NCI-H524 treated with DMSO at 0.1 percent for 48 hours (cell line): ENCODE data around the gene TTC5.
"Not testable (repeated sequence)": the region's sequence is repeated elsewhere in the genome, so short reads cannot be mapped to it uniquely, and the experiment has no call there.

Experiments used
- DNase-seq: peaks from one replicate; lab custom pipeline; 2025; lab: John Stamatoyannopoulos, UW

The TTC5 gene, protein sequence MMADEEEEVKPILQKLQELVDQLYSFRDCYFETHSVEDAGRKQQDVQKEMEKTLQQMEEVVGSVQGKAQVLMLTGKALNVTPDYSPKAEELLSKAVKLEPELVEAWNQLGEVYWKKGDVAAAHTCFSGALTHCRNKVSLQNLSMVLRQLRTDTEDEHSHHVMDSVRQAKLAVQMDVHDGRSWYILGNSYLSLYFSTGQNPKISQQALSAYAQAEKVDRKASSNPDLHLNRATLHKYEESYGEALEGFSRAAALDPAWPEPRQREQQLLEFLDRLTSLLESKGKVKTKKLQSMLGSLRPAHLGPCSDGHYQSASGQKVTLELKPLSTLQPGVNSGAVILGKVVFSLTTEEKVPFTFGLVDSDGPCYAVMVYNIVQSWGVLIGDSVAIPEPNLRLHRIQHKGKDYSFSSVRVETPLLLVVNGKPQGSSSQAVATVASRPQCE

DNA sequence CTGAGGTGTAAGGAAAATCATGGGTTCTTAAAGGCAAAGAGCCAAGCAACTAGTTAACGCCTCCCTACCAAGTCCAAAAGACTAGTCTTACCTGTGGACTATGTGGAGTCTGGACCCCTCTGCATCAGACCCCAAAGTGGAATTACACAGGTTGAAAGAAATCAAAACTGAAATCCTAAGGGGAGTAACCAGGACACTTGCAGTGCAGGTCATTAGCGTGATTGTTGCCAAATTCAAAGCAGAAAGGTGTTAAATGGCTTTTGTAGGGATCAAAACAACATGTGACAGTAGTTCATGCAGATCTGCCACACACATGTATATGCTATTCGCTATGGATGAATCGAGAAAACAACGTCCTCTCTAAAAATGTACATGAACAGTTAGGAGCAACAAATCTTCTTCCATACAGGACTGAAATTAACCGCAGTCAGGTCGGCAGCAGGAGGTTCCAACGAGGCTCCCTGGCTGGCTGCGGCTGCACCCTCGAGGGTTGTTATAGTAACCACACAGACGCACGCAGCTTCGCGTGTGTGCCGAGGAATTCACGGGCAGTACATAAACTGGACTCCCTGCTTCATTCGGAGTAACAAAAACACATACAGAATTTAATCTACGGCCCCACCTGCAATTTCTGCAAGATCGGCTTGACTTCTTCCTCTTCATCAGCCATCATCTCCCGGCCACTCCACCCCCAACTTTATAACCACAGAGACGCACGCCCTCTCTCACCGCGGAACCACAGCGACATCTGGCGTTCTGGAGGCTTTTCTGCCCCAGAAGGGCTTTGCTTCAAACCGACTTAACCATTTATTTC is at the start of gene TTC5:
Gene TTC5 (minus strand): TSS at position 687 of the 814 bp plus-strand sequence. CDS start 14 bp downstream, at position 673.
- peak; percentile 74 for DNase-seq

DNA sequence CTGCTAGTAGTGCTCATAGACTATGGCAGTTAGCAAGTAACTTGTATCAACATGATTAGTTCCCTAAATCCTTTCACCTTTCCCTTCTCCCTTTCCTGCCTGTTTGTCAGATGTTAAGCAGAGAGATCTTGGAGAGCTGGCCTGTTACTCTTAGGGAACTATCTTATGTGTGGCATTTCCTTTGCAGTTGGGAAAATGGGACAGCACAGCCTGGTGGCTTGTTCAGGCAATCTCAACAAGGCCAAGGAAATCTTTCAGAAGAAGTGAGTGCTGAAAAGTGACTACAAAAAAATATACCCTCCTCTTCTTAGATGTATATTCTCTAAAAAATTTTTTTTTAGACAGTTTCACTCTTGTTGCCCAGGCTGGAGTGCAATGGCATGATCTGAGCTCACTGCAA is 45.1 kb upstream of the TTC5 start:
- no peak for DNase-seq

DNA sequence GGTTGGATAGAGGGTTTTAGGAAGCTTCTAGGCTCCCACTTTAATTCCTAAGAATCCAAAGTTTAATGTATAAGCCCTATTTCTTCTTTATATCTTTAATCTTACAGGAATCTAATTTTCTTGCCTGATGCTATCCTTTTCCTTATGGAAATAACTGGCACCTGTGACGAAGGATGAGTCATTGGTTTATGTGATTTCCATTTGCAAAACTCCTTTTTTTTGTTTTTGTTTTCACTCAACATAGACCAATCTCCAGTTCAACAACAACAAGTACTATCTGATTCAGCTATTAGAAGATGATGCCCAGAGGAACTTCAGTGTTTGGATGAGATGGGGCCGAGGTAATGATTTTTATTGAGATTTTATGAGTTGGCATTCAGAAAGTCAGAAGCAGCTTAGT is 44.5 kb upstream of the TTC5 start:
- no peak for DNase-seq

DNA sequence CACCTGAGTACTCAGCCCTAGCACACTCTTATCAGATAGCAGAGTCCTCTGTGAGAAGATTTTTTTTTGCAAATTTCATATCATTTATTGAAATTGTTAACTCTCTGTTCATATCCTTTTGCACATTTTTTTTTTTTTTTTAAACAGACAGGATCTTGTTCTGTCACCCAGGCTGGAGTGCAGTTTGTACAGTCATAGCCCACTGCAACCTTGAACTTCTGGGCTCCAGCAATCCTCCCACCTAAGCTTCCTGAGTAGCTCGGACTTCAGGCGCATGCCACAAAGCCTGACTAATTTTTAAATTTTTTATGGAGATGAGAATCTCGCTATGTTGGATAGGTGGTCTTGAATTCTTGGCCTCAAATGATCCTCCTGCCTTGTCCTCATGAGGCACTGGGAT is 42.0 kb upstream of the TTC5 start:
- no peak for DNase-seq

DNA sequence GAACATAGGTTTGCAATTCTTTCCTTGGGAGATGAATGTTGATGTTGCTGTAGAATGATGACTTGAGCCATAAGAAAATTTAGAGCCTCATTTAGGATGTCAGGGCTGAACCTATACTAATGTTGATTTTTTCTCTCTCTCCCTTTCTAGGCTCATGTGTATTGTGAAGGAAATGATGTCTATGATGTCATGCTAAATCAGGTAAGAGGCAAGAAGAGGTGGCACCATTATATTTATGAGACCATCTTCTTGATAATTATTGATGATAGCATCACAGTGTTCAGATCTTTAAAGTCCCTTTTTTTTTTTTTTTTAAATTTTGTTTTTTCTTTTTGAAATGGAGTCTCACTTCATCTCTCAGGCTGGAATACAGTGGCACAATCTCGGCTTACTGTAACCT is 41.0 kb upstream of the TTC5 start:
- DNase-seq, result no peak

DNA sequence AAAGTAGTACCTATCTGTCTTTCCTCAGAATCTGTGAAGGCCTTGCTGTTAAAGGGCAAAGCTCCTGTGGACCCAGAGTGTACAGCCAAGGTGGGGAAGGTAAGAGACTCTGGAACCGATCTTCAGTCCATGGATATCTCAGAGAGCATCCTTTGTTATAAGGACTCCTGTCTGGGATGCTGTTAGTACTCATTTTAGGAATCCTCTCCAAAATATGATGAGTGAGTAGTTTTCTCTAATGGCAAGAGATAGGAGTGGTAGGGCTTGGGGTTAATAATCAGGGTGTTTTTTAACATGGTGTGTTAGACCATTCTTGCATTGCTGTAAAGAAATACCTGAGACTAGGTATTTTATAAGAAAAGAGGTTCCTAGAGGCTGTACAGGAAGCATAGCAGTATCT is 39.6 kb upstream of the TTC5 start:
- no peak for DNase-seq

DNA sequence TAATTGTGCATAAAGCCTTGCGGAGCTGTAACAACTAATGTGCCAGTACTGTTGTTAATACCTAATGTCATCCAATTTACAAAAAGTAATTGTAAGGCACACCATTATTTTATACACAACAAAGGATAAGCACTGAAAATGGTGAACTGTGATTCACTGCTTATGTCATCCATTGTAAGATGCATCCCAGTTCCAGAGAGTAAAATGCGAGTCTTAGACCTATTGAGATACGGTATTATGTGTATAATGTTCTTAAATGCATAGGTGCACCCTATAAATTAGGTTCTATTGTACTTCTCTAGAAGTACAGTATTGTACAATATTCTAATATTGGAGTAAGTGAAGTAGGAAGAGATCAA is 38.1 kb upstream of the TTC5 start:
- peak; percentile 15 for DNase-seq

DNA sequence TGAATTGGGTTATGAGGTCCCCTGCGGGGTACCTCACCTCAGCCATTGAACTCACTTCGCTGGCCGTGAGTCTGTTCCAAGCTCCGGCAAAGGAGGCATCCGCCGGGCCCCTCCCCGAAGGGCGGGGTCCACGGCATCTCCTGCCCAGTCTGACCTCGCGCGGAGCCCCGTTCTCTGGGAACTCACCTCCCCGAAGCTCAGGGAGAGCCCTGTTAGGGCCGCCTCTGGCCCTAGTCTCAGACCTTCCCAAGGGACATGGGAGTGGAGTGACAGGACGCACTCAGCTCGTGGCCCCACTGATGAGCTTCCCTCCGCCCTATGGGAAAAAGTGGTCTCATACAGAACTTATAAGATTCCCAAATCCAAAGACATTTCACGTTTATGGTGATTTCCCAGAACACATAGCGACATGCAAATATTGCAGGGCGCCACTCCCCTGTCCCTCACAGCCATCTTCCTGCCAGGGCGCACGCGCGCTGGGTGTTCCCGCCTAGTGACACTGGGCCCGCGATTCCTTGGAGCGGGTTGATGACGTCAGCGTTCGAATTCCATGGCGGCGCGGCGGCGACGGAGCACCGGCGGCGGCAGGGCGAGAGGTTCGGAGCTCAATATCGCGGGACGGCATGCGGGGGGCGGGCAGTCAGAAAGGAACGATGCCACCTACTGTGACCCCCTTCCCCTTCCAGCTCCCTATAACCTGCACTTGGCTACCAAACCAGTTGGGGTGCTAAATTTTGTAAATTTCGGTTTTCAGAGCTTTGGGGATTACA is 37.5 kb upstream of the TTC5 start, which contains the start of gene PARP2:
Gene PARP2 (plus strand): TSS at position 544 of the 770 bp plus-strand sequence. CDS start 7 bp downstream, at position 551.
- DNase-seq, result peak; percentile 100

DNA sequence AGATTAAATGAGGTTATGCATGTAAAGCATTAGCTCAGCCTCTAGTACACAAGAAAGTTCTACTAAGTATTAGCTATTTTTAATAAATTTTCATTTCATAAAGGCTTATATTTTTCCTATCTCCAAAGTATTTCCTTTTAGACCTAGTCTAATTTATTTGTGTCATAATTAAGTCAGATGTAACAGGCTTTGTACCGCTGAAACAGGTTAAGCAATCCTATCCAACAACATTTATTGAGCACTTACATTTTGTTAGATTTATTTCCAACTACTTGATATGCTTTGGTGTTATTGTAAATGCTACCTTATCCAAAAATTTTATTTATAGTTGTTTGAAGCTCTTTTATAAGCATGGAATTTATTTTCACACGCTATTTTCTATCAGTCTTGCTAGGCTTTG is 35.9 kb upstream of the TTC5 start:
- DNase-seq, result no peak

DNA sequence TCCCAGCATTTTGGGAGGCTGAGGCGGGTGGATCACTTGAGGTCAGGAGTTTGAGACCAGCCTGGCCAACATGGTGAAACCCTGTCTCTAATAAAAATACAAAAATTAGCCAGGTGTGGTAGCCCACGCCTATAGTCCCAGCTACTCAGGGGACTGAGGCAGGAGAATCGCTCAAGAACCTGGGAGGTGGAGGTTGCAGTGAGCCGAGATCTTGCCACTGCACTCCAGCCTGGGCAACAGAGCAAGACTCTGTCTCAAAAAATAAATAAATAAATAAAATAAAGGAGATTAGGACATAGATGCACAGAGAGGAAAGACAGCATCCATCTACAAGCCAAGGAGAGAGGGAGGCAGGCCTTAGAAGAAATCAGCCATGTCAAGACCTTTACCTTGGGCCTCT is 35.3 kb upstream of the TTC5 start:
- DNase-seq, result not testable (repeated sequence)

DNA sequence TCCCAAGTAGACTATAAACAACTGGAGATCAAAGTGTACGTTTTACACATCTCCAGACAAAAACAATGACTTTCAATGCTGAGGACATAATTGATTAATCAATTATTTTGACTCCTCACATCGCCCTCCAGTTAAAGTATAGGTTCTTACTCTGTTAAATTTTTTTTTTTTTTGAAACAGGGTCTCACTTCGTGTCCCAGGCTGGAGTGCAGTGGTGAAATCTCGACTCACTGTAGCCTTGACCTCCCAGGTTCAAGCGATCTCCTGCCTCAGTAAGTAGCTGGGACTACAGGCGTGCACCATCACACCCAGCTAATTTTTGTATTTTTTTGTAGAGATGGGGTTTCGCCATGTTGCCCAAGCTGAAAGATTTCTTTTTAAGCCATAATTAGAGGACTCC is 28.3 kb upstream of the TTC5 start:
- no peak for DNase-seq

DNA sequence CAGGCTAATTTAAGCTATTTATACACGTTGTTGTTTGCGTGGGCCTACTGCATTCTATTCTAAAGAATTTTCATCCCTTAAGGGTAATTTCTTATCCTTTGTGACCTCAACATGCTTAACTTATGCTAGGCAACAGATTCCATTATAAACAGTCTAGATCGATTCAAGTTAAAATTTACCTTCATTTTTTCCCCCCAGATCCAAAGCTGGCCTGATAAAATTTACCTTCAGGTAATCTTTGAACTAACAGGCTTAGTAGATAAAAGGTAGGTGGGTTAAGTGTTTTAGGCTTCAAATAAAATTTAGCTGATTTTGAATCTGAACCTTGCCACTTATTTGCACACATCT is 27.7 kb upstream of the TTC5 start:
- no peak for DNase-seq

DNA sequence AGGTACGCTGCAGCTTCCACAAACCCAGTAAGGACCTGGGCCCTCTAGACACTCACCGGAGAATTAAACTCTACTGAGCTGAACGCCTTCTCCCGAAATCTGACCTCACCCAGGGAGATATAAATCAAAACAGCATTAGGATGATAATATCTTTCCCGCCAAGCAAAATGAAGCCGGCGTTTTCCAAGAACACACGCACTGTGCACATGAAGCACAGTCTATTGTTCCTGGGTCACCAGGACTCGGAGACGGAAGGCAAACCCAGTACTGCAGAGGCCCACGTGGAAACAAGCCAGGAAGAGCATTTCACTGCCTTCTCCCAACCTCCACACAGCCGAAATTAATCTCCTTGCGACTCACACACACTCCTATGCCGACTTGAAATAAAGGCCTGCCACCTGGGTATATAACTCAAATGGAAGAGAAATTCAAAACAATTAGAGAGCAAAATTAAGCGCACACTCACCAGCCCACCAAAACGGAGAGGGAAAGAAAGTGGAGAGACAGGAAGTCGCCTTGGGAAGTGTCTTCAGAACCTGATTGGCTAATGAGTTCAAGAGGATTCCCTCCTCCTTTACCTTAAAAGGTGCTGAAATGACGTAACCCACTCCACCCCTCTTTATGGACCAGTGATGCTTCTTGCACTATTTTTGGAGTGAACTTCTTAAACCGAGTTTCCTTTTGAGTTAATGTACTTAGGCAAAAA is 27.2 kb upstream of the TTC5 start, which contains the start of gene CCNB1IP1:
Gene CCNB1IP1 (minus strand): TSS at position 492 of the 706 bp plus-strand sequence. CDS start 16,756 bp downstream, outside the sequence.
- peak; percentile 95 for DNase-seq

DNA sequence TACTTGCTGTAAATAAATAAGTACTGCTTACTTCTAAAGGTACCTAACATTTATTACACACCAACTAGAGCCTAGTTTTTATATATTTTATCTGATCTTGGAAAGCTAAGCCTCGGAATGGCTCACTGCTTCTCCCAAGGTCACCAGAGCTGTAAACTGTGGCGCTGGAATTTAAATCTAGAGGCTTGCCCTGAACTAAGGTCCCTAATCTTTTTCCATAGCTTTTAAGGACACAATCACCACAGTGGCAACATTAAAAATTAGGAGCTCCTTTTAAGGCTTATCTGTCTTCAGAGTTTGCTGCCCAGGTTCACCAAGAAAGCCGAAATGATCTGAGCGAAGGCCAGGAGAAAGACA is 26.7 kb upstream of the TTC5 start:
- no peak for DNase-seq

DNA sequence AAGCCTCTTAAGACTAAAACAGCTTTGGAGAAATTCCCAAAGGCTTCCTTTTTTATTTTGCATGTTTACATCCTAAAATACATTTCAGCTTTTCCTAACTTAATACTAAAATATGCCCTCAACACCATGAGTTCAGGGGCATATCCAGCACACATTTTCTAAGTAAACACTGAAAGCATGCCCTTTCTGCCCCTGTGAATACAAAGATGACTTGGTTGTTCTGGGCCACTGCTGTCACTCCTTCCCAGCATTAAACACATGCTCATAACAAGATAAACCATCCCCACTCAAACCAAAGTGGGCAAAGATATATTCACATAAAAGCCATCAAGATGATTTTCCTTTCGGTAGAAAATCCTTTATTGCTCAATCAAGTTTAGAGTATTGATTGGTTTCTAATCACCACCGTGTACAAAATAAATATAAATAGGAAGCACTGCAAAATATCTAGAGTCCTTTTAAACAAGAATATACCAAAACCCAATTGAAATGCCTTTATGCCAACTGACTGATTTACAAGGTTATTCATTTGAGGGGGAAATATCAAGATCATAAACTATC is 25.4 kb upstream of the TTC5 start:
- DNase-seq, result no peak

DNA sequence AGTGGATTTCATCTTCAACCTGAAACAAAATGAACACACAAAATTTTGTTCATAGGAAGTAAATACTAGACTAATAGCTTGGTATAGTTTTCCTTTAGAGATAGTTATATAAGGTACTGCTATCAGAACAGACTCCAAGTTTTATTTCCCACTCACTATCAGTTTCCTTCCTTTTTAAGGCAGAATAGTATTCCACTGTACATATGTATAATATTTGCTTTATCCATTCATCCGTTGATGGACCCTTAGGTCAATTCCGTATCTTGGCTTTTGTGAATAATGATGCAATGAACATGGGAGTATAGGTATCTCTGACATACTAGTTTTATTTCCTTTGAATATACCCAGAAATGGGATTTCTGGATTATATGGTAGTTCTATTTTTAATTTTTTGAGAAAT is 23.6 kb upstream of the TTC5 start:
- no peak for DNase-seq

DNA sequence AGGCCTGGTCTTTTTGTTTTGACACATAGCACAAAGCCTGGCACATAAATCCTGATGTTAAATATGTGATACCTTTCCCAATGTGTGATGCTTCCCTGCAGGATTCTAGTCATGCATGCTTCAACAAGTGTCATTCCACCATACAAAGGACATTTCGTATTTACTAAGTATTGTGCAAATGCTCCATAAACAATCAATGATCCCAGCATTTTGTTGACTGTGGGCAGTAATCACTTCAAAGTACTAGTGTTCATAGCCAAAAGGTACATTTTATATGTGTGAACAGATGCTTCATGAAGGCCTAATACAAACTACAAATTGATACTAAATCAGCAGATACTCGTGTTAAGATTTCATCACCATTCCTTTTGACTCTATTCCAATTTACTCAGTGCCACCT is 23.0 kb upstream of the TTC5 start:
- no peak for DNase-seq

DNA sequence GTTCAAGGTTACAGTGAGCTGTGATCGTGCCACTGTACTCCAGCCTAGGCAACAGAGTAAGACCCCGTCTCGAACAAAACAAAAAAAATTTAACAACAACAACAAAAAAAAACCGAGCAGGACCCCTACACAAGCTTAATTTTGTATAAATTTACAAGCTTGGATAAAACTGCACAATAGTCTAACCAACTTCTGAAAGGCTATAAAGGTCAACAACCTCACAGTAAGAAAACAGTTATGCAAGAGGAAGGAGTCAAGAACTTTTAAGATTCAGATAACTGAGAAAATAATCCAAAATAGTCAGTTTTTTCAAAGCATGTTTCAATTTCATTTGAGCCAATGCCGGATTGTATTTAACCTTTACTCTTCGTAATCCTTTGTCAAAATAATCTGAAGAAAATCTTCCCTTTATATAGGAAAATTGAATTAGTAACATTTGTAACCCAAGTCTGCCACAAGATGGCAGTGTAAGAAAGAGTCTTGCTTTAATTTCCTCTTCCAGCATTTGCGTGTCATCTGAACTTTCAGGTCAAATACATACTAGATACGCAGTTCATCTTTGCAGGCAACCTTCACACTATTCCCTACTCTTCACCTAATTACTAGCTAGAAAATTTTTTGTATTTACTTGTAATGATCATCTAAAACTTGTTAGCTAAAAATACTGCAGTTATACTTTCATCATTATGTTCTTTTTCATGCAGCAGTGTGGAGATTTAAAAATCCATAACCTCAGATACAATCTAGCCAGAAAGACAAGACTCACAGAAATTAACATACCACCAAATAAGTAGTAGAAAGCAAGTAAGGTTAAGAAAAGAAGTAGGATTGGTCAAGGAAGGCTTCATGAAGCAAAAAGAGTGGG is 21.5 kb upstream of the TTC5 start:
- peak; percentile 33 for DNase-seq

DNA sequence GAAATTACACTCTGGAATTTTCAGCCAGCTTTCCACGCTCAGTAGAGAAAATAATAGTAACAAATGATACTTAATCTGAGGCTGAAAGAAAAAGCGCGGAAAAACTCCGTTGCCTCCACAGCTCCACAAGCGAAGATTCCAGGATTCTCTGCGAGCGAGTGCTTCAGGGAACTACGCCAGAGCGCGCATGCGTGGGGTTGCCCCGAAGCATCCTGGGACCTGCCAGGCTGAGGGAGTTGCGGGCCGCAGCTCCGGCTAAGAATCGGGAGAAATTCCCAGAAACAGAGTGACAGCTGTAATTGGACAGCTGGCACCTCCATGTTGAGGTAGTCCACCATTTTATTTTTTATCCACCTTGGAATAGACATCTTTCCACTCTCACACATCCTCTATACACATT is 12.0 kb upstream of the TTC5 start:
- DNase-seq, result no peak

DNA sequence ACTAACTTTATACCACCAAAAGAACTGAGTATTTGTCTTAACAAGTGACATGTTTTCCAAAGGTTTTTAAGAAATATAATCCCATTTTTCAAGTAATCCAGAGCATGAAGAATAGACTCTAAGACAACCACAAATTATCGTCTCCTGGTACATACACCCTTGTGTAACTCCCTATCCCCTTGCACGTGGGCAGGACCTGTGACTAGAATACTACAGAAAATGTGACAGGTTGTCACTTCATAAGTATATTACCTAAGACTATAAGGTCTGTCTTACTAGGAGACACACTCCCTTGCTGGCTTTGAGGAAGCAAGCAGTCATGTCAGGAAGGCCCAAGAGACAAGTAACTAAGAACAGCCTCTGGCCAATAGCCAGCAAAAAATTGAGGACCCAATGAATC is 8.3 kb upstream of the TTC5 start:
- DNase-seq, result no peak

DNA sequence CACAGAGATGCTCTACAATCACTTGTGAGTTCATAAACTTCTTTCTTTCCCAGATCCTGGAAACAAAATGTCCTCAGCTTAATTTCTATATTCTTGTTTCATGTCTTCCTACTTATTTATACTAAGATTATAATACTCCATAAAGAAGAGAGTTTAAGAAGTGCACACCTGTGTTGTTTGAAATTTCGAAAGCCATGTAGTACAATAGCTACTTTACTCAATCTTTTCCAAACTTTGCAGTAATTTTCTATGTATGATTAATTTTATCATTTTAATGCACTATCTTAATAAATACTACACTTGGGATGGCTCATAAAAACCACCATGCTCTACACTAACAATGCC is 300 bp upstream of the TTC5 start:
- no peak for DNase-seq
